Measurements from ENCODE around the gene MARK2.
"Not testable (repeated sequence)": the region's sequence is repeated elsewhere in the genome, so short reads cannot be mapped to it uniquely, and the experiment has no call there.

The MARK2 gene

DNA sequence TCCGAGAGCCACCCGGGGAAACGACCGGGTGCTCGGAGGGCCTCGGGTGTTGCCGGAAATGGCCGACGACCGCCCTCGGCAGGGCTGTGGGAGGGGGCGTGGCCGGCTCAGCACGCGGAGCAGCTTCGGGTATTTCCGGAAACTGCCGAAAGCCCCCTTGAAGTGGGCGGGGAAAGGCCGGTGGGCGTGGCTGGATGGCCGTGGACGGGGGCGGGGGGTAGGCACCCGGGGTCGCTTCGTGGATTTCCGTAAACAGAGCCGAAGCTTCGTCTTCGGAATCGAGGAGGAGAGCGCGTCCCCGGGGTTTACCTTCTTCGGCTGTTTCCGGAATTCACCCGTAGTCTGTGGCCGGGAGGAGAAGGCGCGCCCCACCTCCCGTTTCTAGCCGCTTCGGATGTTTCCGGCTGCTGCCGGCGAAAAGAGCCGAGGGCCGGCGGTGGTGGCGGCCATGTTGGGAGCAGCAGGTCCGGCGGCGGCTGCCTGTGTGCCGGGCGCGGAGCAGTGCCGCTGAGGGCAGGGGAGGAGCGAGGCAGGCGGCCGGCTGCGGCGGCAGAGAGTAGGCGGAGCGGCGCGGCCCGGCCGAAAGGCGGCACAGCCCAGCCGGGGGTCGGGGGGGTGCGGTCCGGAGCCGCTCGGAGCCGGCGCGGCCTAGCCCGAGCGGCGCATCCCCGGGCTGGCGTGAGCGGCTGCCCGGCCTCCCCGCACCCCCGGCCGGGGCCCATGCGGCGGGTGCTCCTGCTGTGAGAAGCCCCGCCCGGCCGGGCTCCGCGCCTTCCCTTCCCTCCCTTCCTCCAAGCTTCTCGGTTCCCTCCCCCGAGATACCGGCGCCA is at the start of gene MARK2:
Gene MARK2 (plus strand): TSS at position 433 of the 830 bp plus-strand sequence. CDS start 397 bp downstream, at position 830.
- peaks cover 52% of the 10 kb centered on the region for H3K4me1 Mint-ChIP-seq (ENCODE audit: low read depth)
- no peaks in the 10 kb centered on the region for H3K27me3 Mint-ChIP-seq
- H3K4me3 Mint-ChIP-seq, result peak within 1 kb of the TSS; percentile 90
- peaks cover 15% of the 10 kb centered on the region for H3K36me3 Mint-ChIP-seq (ENCODE audit: low read depth)
- no peaks in the 10 kb centered on the region for H3K9me3 Mint-ChIP-seq
- H3K27ac Mint-ChIP-seq, result peak within 1 kb of the TSS; percentile 97

DNA sequence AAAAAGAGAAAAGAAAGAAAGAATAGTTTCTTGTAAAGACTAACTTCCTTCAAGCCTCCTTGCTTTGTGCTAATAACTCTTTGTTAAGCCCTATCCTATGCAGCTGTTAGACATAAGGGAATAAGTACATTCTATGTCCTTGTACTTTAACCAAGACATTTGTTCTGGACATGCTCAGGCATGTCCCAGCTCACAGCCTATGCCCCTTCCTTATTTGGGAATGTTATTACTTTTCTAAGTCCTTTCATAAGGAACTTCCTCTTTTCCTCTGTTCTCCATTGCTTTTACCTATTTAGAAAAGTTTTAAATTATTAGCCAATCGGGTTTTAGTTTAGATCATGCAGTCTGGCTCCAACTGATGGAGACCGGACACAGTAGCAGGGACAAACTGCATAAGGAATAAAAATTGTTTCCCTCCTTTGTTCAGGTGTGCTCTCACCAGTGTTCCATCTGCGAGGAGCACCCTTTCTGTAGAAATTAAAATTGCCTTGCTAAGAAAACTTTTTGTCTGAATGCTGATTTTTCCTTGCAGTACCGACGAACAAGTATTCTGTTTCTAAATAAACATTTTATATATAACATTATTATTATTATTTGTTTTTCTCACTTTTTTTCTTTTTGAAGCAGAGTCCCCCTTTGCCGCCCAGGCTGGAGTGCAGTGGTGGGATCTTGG is 47.3 kb upstream of the MARK2 start:
- no peak overlapping the region for H3K27ac Mint-ChIP-seq
- peaks cover 7% of the 10 kb centered on the region for H3K36me3 Mint-ChIP-seq (ENCODE audit: low read depth)
- no peaks in the 10 kb centered on the region for H3K27me3 Mint-ChIP-seq
- no peaks in the 10 kb centered on the region for H3K4me1 Mint-ChIP-seq (ENCODE audit: low read depth)
- peaks cover 9% of the 10 kb centered on the region for H3K9me3 Mint-ChIP-seq
- H3K4me3 Mint-ChIP-seq, result no peak overlapping the region

DNA sequence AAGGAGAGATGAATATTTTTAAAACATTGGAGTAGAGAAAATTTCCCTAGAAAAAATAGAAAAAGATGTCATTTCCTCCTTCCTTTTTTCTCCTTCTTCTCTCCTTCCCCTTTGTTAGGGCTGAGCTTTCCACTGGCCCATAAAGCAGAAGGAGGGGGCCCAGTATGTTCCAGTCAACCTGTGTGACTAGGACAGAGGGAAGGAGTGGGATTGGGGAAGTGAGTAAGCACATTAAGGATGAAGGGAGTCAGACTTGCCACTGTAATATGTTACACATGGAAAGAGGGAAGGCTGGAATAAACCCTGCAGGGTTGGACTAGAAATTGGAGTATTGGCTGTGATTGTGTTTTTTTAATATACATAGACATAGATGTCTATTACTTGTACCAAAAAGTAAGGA is 45.7 kb upstream of the MARK2 start:
- no peak overlapping the region for H3K4me3 Mint-ChIP-seq
- no peak overlapping the region for H3K27ac Mint-ChIP-seq
- H3K36me3 Mint-ChIP-seq (ENCODE audit: low read depth), result peaks cover 7% of the 10 kb centered on the region
- peaks cover 9% of the 10 kb centered on the region for H3K9me3 Mint-ChIP-seq
- peaks cover 1% of the 10 kb centered on the region for H3K27me3 Mint-ChIP-seq
- H3K4me1 Mint-ChIP-seq (ENCODE audit: low read depth), result no peaks in the 10 kb centered on the region

DNA sequence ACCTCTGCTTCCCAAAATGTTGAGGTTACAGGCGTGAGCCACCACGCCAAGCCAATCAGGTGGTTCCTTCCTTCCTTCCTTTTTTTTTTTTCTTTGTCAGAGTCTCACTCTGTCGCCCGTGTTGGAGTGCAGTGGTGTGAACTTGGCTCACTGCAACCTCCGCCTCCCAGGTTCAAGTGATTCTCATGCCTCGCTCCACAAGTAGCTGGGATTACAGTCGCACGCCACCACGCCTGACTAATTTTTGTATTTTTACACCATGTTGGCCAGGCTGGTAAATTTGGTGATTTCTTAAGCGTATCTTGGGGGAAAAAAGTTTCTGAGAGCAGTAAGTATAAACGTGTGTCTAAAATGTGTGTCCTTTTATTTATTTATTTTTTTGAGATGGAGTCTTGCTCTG is 43.8 kb upstream of the MARK2 start:
- Mint-ChIP-seq H3K27ac (no peak overlapping the region), H3K36me3 (ENCODE audit: low read depth) (peaks cover 7% of the 10 kb centered on the region), H3K4me3 (no peak overlapping the region), H3K27me3 (peaks cover 4% of the 10 kb centered on the region), H3K4me1 (ENCODE audit: low read depth) (no peaks in the 10 kb centered on the region), H3K9me3 (peaks cover 9% of the 10 kb centered on the region)

DNA sequence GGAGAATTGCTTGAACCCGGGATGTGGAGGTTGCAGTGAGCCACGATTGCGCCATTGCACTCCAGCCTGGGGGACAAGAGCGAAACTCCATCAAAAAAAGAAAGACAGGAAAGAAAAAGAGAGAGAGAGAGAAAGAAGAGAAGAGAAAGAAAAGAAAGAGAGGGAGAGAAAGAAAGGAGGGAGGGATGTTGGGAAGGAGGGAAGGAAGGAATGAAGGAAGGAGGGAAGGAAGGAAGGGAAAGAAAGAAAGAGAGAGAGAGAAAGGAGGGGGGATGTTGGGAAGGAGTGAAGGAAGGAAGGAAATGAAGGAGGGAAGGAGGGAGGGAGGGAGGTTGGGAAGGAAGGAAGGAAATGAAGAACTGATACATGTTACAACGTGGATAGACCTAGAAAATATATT is 38.0 kb upstream of the MARK2 start:
- H3K27ac Mint-ChIP-seq, result no peak overlapping the region
- H3K4me3 Mint-ChIP-seq, result no peak overlapping the region
- no peaks in the 10 kb centered on the region for H3K36me3 Mint-ChIP-seq (ENCODE audit: low read depth)
- H3K27me3 Mint-ChIP-seq, result peaks cover 4% of the 10 kb centered on the region
- H3K4me1 Mint-ChIP-seq (ENCODE audit: low read depth), result no peaks in the 10 kb centered on the region
- H3K9me3 Mint-ChIP-seq, result no peaks in the 10 kb centered on the region

DNA sequence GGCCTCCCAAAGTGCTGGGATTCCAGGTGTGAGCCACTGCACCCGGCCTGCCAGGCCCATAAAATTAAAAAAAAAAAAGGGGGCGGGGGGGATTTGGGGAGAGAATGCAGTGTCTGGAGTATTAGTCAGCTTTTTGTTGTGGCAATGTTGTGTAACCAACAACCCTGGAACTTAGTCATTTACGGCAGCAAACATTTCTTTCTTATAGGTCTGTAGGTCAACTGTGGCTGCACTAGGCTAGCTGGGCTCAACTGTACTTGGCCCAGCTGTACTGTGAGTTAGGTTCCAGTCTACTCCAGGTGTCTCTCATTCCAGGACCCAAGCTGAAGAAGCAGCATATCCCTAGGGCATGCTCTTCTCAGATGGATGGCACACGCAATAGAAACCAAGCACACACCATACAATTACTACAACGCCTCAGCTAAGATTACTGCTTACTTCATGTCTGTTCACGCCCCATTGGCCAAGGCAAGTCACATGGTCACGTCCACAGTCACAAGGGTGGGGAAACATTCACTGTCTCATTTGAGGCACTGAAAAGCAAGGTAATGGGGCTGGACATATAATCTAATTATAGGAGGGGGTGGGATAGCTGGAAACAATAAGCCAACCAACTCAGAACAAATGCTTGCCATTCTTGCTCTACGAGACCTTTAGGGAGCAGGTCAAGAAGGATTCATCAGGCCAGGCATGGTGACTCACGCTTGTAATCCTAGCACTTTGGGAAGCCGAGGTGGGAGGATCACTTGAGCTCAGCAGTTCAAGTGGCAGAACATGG is 36.1 kb upstream of the MARK2 start:
- H3K4me1 Mint-ChIP-seq (ENCODE audit: low read depth), result no peaks in the 10 kb centered on the region
- no peak overlapping the region for H3K27ac Mint-ChIP-seq
- H3K4me3 Mint-ChIP-seq, result no peak overlapping the region
- no peaks in the 10 kb centered on the region for H3K36me3 Mint-ChIP-seq (ENCODE audit: low read depth)
- no peaks in the 10 kb centered on the region for H3K9me3 Mint-ChIP-seq
- H3K27me3 Mint-ChIP-seq, result peaks cover 4% of the 10 kb centered on the region

DNA sequence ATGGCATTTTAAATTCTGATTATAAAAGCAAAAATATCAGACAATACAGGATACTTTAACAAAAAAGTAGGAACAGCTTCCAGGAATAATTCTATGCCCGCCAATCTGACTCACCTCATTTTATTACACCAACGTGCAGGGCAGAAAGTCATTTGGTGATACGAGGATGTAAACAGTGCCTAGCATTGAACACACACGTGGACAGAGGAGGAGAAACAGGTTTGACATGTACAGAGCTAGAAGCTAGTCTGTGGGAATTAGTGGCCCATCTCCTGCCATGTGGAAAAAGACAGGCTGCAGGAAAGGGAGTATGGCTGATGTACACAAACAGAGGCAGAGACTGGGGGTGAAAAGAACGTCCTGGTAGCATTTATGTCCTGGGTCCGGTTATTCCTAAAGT is 34.7 kb upstream of the MARK2 start:
- H3K27me3 Mint-ChIP-seq, result no peaks in the 10 kb centered on the region
- H3K4me1 Mint-ChIP-seq (ENCODE audit: low read depth), result no peaks in the 10 kb centered on the region
- H3K4me3 Mint-ChIP-seq, result no peak overlapping the region
- H3K9me3 Mint-ChIP-seq, result no peaks in the 10 kb centered on the region
- H3K27ac Mint-ChIP-seq, result no peak overlapping the region
- no peaks in the 10 kb centered on the region for H3K36me3 Mint-ChIP-seq (ENCODE audit: low read depth)

DNA sequence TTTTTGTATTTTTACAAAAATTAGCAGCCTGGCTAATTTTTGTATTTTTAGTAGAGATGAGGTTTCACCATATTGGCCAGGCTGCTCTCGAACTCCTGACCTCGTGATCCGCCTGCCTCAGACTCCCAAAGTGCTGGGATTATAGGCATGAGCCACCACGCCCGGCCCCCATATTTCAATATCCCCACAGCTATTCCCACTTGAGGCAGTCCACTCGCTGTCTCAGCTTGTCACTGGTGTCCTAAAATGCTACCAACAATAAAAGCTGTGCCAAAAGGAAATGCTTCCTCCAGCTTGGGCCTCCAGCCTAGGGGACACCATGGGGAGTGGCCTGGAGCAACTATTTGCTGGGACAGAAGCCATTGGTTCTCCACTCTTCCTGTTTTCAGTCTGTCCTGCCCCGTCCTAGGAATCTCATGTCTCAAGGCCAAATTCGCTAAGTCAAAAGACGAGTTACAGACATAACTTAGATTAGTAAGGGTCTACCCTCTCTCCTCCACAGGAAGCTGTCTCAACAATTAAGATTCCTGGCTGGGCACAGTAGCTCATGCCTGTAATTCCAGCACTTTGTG is 33.0 kb upstream of the MARK2 start:
- Mint-ChIP-seq H3K27me3 (no peaks in the 10 kb centered on the region), H3K9me3 (no peaks in the 10 kb centered on the region), H3K4me3 (no peak overlapping the region), H3K36me3 (ENCODE audit: low read depth) (no peaks in the 10 kb centered on the region), H3K4me1 (ENCODE audit: low read depth) (no peaks in the 10 kb centered on the region), H3K27ac (no peak overlapping the region)

DNA sequence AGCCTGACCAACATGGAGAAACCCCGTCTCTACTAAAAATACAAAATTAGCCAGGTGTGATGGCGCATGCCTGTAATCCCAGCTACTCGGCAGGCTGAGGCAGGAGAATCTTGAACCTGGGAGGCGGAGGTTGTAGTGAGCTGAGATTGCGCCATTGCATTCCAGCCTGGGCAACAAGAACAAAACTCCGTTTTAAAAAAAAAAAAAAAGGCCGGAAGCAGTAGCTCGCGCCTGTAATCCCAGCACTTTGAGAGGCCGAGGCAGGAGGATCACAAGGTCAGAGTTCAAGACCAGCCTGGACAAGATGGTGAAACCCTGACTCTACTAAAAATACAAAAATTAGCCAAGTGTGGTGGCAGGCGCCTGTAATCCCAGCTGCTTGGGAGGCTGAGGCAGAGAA is 28.5 kb upstream of the MARK2 start:
- peaks cover 19% of the 10 kb centered on the region for H3K4me1 Mint-ChIP-seq (ENCODE audit: low read depth)
- H3K9me3 Mint-ChIP-seq; H3K27ac Mint-ChIP-seq; H3K27me3 Mint-ChIP-seq; H3K4me3 Mint-ChIP-seq; H3K36me3 Mint-ChIP-seq (ENCODE audit: low read depth): not testable (repeated sequence)

DNA sequence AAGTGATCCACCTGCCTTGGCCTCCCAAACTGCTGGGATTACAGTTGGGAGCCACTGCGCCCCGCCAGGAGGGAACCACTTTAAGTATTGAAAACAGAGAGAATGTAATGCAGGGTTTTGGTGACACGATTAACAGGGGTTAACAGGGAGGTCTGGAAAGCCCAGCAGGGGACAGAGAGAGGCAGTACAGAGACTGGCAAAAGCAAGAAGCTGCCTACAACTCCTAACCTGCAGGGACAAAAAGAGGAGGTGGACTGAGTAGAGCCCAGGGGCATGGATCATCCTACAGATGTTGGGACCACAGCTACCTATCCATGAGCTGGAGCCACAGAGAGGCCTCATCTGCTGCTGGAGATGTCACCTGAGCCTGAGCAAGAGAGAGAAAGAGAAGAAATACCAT is 27.4 kb upstream of the MARK2 start:
- Mint-ChIP-seq H3K4me1 (ENCODE audit: low read depth) (peaks cover 26% of the 10 kb centered on the region), H3K4me3 (no peak overlapping the region), H3K9me3 (no peaks in the 10 kb centered on the region), H3K27ac (no peak overlapping the region), H3K36me3 (ENCODE audit: low read depth) (peaks cover 14% of the 10 kb centered on the region), H3K27me3 (peaks cover 7% of the 10 kb centered on the region)

DNA sequence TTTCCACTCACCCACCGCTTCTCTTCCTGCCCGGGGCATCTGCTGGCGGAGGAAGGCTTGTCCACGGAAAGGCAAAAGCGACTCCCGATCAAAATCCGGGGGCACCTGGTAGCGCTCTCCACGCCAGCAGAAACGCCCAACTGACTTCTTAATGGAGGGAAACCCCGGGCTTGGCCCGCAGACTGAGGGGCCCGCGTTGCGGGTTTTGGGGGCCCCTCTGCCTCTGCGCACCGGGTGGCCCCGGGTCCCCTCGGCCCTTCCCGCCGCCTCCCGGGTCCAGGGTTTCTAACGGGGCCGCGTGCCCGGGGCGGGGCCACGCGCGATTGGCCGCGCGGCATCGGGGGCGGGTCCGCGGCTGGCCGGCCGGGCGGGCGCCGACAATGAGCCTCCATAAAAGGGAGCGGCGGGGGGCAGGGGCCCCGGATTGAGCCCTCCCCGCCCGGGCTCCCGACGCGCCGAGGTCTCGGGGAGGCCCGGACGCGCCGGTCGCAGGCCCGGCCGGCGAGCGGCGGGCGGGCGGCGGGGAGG is 25.8 kb upstream of the MARK2 start, which contains the start of gene SPINDOC:
Gene SPINDOC (plus strand): TSS at position 422 of the 528 bp plus-strand sequence. CDS start 231 bp downstream, outside the sequence.
- Mint-ChIP-seq H3K36me3 (ENCODE audit: low read depth) (peaks cover 24% of the 10 kb centered on the region), H3K4me1 (ENCODE audit: low read depth) (peaks cover 26% of the 10 kb centered on the region), H3K9me3 (no peaks in the 10 kb centered on the region), H3K27me3 (peaks cover 7% of the 10 kb centered on the region), H3K27ac (peak within 1 kb of the TSS; percentile 45), H3K4me3 (peak within 1 kb of the TSS; percentile 85)

DNA sequence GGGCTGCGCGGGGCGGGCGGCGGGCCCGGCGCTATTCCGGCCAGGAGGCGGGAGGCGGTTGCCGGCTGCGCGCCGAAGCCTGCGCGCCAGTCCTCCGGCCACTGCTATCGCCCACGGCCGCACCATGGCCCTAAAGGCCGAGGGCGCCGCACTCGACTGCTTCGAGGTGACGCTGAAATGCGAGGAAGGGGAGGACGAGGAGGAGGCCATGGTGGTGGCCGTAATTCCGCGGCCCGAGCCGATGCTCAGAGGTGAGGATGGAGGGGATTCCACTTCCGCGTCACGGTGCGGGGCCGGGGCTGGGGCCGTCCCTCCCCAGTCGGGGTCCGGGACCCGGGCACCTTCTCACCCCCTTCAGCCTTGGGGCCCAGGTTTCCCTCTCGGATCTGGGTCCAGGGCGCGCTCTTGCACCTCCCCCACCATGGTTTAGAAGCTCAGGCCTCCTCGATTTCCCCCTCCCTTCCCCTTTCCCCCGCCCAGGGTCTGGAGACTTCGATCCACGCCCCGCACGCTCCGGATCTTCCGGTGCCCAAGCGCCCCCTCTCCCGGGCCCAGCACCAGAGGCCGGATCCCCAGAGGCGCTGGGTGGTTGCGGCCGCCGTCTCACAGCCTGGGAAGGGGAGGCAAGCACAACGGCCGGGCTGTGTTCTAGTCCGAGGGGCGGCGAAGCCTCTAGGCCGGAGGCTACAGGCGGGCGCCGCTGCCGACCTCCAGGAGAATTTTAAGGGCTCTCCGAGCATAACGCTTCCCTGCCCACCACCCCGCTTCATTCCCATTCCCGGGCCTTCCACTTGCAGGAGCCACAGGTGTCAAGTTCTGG is 25.1 kb upstream of the MARK2 start:
- H3K27me3 Mint-ChIP-seq, result peaks cover 7% of the 10 kb centered on the region

DNA sequence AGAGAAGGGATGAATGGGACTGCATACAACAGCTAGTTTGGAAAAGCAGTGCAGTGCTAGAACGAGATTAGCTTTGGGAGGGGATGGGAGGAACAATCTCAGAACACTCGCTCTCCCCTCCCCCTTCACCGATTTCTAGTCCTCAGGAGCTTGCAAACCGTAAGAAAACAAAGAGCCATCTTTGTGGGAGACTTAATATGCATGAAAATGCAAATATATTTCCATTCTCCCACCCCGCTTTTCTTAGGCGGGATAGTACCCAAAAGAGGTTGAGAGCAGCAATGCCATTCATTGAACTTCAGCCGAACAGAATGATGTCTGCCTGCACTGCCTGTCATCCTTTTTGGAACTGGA is 24.6 kb upstream of the MARK2 start:
- H3K4me1 Mint-ChIP-seq (ENCODE audit: low read depth), result peaks cover 26% of the 10 kb centered on the region
- H3K27ac Mint-ChIP-seq, result peak overlapping the region; percentile 45
- peak overlapping the region; percentile 85 for H3K4me3 Mint-ChIP-seq

More for the DNA sequence above, 25.1 kb upstream of the MARK2 start:
- Mint-ChIP-seq H3K9me3 (no peaks in the 10 kb centered on the region), H3K27ac (peak overlapping the region; percentile 45), H3K4me1 (ENCODE audit: low read depth) (peaks cover 26% of the 10 kb centered on the region), H3K4me3 (peak overlapping the region; percentile 85), H3K36me3 (ENCODE audit: low read depth) (peaks cover 27% of the 10 kb centered on the region)

DNA sequence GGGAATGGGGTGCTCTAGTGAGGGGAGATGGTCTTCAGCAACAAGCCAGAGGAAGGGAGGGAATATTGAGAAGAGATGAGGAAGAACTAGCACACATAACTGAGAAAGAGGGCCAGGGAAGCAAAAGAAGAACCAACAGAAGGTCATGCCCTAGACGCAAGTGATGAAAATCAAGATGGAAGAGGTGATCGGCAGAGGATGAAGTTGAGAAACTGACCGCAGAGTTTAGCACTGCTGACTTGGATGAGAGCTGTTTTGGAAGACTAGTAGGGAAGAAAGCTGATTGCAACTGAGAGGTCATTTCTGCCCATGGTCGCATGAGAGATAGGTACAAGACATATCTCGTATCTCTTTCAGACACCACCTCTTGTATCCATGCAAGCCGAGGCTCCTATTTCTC is 22.7 kb upstream of the MARK2 start:
- Mint-ChIP-seq H3K4me1 (ENCODE audit: low read depth) (peaks cover 26% of the 10 kb centered on the region), H3K9me3 (no peaks in the 10 kb centered on the region), H3K27me3 (peaks cover 7% of the 10 kb centered on the region), H3K27ac (no peak overlapping the region), H3K4me3 (no peak overlapping the region), H3K36me3 (ENCODE audit: low read depth) (peaks cover 41% of the 10 kb centered on the region)

More for the DNA sequence above, 24.6 kb upstream of the MARK2 start:
- Mint-ChIP-seq H3K9me3 (no peaks in the 10 kb centered on the region), H3K27me3 (peaks cover 7% of the 10 kb centered on the region), H3K36me3 (ENCODE audit: low read depth) (peaks cover 27% of the 10 kb centered on the region)
